K562 (cell line): ENCODE data around the gene MYO18B.

Experiments
- CTCF ChIP-seq, 3 experiments: IDR thresholded peaks in 2 of 3; conservative IDR thresholded peaks in 1 of 3; 2 replicates each; pipeline ENCODE4 v1.5.1; 2011 to 2012; ENCODE audit warnings: low read length in 3 of 3, mild to moderate bottlenecking in 3 of 3, control low read depth in 2 of 3, improper control_type of control experiment in 1 of 3, inconsistent platforms in 1 of 3, low read depth in 1 of 3, mixed read lengths in 1 of 3, moderate library complexity in 1 of 3; ENCODE audit not compliant: insufficient read depth in 2 of 3
- E2F6 ChIP-seq, 2 experiments: IDR thresholded peaks; 2 replicates each; pipeline ENCODE4 v1.6.1; 2011; ENCODE audit warnings: borderline replicate concordance in 1 of 2, control low read depth in 1 of 2, low read depth in 1 of 2, low read length in 1 of 2, mild to moderate bottlenecking in 1 of 2, mixed read lengths in 1 of 2, moderate library complexity in 1 of 2; ENCODE audit not compliant: insufficient read depth in 1 of 2, insufficient read length in 1 of 2, poor library complexity in 1 of 2, severe bottlenecking in 1 of 2; ENCODE audit errors: extremely low read depth in 1 of 2
- ETV5 ChIP-seq: sonication (generic); formaldehyde crosslinking; IDR thresholded peaks from 2 replicates; pipeline ENCODE4 v1.4.0; 2020; ENCODE audit warnings: low read depth, mild to moderate bottlenecking, missing genetic modification reagents
- HCFC1 ChIP-seq: IDR thresholded peaks from 2 replicates; pipeline ENCODE4 v1.6.1; 2012; ENCODE audit warnings: low read depth, low read length, improper control_type of control experiment
- MAFF ChIP-seq: IDR thresholded peaks from 2 replicates; pipeline ENCODE4 v1.6.1; 2012; ENCODE audit warnings: low read length, improper control_type of control experiment
- MAFK ChIP-seq: IDR thresholded peaks from 2 replicates; pipeline ENCODE4 v1.6.1; 2011; ENCODE audit warnings: low read length, improper control_type of control experiment
- MCM5 ChIP-seq: fragments of 450-650 bp; IDR thresholded peaks from 2 replicates; pipeline ENCODE4 v1.6.1; 2016; ENCODE audit warnings: low read depth
- MTF1 ChIP-seq: fragments of 250-450 bp; sonication (Bioruptor Pico); IDR thresholded peaks from 2 replicates; pipeline ENCODE4 v1.9.0; 2021; ENCODE audit warnings: moderate library complexity, mild to moderate bottlenecking, inconsistent platforms, borderline replicate concordance
- TAF1 ChIP-seq: IDR thresholded peaks from 2 replicates; pipeline ENCODE4 v1.6.1; 2011; ENCODE audit warnings: mild to moderate bottlenecking, low read length, moderate library complexity; ENCODE audit not compliant: insufficient read depth, control insufficient read depth, severe bottlenecking; ENCODE audit errors: extremely low read depth
- XRCC4 ChIP-seq: IDR thresholded peaks from one replicate; pipeline ENCODE4 v1.6.1; 2011; ENCODE audit not compliant: insufficient read depth, insufficient read length; ENCODE audit errors: extremely low read depth
- TF ChIP-seq, protein P1 (sequence below): fragments of 450-650 bp; IDR thresholded peaks from 2 replicates; pipeline ENCODE4 v1.6.1; 2016; ENCODE audit warnings: low read depth, mild to moderate bottlenecking, moderate library complexity
- TF ChIP-seq, protein P2 (sequence below): sonication (generic); formaldehyde crosslinking; IDR thresholded peaks from 2 replicates; pipeline ENCODE4 v1.8.1; 2023; ENCODE audit warnings: missing genetic modification reagents, mild to moderate bottlenecking, borderline replicate concordance

DNA sequence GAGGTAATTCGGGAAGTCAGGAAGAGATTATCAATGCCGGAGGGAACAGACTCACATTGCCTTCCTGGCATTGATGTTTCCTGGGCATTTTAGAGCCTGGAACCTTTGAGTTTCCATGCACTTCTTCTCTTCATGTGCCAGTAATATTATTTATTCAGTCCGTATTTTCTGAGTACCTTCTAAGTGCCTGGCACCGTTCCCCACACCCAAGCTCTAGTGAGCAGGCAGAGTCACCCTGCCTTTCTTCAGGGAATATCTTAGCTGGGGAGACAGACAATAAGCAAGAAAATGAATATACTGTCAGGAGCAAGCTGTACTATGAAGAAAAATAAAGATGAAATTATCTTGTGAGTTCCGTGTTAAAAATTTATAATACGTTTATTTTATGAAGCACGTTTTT is 291.1 kb downstream of the MYO18B start:
- TF ChIP-seq CTCF (IDR thresholded peaks at IDR 0.05 in 2 of 3, conservative IDR thresholded peaks at IDR 0.05 in 1 of 3; ENCODE audit: insufficient read depth in 2 of 3, low read depth in 1 of 3, low read length in 3 of 3) (no peak), MCM5 (no peak), HCFC1 (no peak), ETV5 (CRISPR knock-in tag) (no peak), MTF1 (no peak), E2F6 (IDR thresholded peaks at IDR 0.05; ENCODE audit: borderline replicate concordance in 1 of 2, extremely low read depth in 1 of 2, insufficient read depth in 1 of 2, insufficient read length in 1 of 2, low read depth in 1 of 2, low read length in 1 of 2, poor library complexity in 1 of 2, severe bottlenecking in 1 of 2) (no peak), MAFK (no peak), MAFF (no peak), XRCC4 (no peak), TAF1 (no peak)
- TF ChIP-seq, protein P1, sequence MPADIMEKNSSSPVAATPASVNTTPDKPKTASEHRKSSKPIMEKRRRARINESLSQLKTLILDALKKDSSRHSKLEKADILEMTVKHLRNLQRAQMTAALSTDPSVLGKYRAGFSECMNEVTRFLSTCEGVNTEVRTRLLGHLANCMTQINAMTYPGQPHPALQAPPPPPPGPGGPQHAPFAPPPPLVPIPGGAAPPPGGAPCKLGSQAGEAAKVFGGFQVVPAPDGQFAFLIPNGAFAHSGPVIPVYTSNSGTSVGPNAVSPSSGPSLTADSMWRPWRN = no peak
- TF ChIP-seq, protein P2, sequence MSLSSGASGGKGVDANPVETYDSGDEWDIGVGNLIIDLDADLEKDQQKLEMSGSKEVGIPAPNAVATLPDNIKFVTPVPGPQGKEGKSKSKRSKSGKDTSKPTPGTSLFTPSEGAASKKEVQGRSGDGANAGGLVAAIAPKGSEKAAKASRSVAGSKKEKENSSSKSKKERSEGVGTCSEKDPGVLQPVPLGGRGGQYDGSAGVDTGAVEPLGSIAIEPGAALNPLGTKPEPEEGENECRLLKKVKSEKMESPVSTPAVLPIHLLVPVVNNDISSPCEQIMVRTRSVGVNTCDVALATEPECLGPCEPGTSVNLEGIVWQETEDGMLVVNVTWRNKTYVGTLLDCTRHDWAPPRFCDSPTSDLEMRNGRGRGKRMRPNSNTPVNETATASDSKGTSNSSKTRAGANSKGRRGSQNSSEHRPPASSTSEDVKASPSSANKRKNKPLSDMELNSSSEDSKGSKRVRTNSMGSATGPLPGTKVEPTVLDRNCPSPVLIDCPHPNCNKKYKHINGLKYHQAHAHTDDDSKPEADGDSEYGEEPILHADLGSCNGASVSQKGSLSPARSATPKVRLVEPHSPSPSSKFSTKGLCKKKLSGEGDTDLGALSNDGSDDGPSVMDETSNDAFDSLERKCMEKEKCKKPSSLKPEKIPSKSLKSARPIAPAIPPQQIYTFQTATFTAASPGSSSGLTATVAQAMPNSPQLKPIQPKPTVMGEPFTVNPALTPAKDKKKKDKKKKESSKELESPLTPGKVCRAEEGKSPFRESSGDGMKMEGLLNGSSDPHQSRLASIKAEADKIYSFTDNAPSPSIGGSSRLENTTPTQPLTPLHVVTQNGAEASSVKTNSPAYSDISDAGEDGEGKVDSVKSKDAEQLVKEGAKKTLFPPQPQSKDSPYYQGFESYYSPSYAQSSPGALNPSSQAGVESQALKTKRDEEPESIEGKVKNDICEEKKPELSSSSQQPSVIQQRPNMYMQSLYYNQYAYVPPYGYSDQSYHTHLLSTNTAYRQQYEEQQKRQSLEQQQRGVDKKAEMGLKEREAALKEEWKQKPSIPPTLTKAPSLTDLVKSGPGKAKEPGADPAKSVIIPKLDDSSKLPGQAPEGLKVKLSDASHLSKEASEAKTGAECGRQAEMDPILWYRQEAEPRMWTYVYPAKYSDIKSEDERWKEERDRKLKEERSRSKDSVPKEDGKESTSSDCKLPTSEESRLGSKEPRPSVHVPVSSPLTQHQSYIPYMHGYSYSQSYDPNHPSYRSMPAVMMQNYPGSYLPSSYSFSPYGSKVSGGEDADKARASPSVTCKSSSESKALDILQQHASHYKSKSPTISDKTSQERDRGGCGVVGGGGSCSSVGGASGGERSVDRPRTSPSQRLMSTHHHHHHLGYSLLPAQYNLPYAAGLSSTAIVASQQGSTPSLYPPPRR (CRISPR knock-in tag) = no peak
